ENCODE data around the gene IL1RAPL2.
"Not testable (repeated sequence)": the region's sequence is repeated elsewhere in the genome, so short reads cannot be mapped to it uniquely, and the experiment has no call there.

IL1RAPL2 gene

DNA sequence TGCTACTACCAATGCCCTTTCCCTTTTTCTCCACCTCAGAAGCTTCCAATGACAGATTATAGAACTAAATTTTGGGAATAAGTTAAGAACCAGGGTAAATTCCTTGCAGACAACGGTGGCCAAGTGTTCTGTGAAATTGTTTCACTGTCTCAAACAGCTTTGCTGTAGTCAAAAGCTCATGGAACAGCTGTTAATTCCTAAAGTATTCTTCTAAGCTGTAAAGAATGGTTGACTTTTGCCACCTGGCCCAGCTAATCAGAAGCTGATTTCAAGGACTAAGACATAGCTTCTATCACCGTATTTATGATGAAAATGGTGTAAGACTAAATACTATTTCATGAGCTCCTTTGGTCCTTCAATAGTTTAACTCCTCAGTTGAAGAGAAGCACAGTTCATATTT lies 297.5 kb downstream of the IL1RAPL2 start:
- no peak for DNase-seq

- no peak for DNase-seq
Measured at GRCh38 chrX:104864296-104864695, 298.3 kb downstream of the IL1RAPL2 start.

DNA sequence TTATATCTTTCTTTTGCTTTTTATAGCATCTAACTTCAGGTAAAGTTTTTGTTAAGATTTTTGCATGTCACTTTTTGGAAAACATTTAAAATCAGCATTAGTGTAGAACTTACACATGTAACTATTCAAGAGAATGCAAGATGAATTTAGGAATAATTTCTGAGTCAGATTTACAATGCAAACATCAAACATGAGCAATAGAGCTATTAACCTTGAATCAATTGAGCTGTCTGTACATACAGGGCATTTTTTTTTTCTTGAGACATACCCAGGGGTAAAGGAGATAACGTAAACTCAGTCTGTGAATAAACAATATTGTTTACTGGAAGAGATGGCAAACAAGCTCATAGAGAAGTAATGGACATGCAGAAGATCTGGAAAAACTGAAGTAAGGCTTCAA lies 311.5 kb downstream of the IL1RAPL2 start:
- no peak for DNase-seq

- DNase-seq, result no peak
Measured at GRCh38 chrX:104902070-104902469, 336.1 kb downstream of the IL1RAPL2 start.

DNA sequence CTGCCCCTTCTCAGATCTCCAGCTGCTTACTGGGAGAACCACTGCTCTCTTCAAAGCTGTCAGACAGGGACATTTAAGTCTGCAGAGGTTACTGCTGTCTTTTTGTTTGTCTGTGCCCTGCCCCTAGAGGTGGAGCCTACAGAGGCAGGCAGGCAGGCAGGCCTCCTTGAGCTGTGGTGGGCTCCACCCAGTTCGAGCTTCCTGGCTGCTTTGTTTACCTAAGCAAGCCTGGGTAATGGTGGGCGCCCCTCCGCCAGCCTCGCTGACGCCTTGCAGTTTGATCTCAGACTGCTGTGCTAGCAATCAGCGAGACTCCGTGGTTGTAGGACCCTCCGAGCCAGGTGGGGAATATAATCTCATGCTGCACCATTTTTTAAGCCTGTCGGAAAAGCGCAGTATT lies 343.7 kb downstream of the IL1RAPL2 start:
- not testable (repeated sequence) for DNase-seq

DNA sequence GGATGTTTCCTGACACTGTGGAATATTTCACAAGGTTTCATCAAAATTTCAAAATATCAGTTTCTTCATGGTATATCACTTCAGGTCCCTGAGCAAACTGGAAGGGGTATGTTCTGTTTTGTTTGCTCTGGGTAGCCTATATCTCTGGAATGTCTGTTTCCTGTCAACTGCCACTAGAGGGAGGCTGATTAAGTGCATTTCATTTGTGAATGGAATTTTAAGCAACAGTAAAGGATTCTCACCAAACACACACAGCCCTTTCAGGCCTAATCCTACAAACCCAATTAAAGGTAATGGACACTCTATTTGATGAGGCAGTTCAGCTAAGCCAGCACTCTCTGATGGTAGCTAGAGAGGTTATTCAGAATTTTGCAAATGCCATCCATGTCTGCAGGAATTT lies 347.3 kb downstream of the IL1RAPL2 start:
- DNase-seq, result no peak

DNA sequence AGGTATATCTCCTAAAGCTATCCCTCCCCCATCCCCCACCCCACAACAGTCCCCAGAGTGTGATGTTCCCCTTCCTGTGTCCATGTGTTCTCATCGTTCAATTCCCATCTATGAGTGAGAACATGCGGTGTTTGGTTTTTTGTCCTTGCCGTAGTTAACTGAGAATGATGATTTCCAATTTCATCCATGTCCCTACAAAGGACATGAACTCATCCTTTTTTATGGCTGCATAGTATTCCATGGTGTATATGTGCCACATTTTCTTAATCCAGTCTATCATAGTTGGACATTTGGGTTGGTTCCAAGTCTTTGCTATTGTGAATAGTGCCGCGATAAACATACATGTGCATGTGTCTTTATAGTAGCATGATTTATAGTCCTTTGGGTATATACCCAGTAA lies 348.7 kb downstream of the IL1RAPL2 start:
- DNase-seq, result not testable (repeated sequence)

GRCh38 chrX:104918122-104918521 lies 352.1 kb downstream of the IL1RAPL2 start:
- DNase-seq, result no peak

DNA sequence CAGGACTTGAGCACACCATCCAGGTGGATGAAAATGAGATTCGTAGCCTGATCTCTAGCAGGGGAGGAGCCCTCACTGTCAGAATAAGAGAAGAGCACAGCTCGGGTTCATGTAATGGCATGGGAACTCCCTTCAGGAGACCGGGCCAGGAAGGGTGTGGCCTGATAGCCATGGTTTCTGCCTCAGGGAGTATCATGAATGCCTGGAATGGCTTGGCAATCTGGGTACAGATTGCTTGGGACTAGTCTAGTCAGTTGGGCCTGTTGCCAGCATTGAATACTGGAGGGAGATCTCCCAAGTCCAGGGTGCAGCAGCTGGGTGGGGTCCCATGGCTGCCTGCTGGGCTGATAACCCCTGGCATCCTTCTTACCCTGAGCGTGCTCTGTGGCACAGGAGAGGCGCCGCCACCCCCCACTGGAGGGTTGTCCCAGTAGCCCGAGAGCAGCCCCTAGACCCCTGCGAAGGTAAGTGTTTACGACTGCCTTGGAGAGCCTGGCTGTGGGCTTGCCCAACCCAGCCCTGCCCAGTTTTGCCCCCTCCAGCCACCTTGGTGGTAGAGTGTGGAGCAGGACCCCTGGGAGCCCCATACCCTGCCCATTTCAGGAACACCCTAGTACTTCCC lies 355.7 kb downstream of the IL1RAPL2 start:
- no peak for DNase-seq

GRCh38 chrX:104922206-104922621 lies 356.2 kb downstream of the IL1RAPL2 start:
- peak; percentile 61 for DNase-seq

GRCh38 chrX:104929324-104929723 lies 363.3 kb downstream of the IL1RAPL2 start:
- DNase-seq, result no peak

- no peak for DNase-seq
Measured at GRCh38 chrX:104935581-104935980, 369.6 kb downstream of the IL1RAPL2 start.

DNA sequence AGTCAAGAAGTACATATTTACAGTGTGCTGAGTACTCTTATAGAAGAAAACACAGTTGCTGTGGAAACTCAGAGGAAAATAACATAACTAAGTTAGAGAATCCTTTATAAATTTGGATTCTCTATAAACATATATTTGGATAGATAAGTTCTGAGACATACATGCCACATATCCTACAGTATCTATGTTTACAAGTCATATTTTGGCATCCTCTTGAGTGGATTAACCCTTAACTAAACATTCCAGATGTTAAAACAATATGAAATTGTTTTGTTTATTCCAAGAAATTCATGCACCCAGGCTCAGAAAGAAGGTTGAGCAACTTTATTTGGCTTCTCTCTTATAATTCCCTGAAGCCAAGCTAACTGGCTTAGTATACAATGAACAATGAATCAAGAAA lies 387.3 kb downstream of the IL1RAPL2 start:
- no peak for DNase-seq

- no peak for DNase-seq
Measured at GRCh38 chrX:104961926-104962325, 395.9 kb downstream of the IL1RAPL2 start.

- no peak for DNase-seq
Measured at GRCh38 chrX:104968241-104968640, 402.2 kb downstream of the IL1RAPL2 start.

GRCh38 chrX:104972737-104973136 lies 406.7 kb downstream of the IL1RAPL2 start:
- no peak for DNase-seq

DNA sequence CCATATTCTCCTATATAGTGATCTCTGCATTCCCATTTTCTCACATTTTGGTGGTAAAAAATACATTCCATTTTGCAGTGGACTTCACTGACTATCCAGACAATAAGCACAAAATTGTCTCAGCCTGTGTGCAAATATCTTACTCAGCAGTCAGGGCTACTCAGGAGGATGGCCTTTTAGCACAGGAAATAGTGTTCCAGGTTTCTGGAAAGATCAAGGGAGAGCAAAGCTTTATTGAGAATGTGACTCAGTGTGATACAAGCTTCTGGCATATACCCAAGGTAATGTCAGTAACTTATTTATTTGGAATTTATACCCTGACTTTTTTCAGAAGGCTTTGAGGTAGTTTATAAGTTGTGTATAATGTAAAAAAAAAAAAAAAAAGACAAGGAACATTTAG lies 421.1 kb downstream of the IL1RAPL2 start:
- DNase-seq, result no peak

GRCh38 chrX:104988038-104988437 lies 422.0 kb downstream of the IL1RAPL2 start:
- DNase-seq, result no peak

- no peak for DNase-seq
Measured at GRCh38 chrX:104995546-104995945, 429.5 kb downstream of the IL1RAPL2 start.

GRCh38 chrX:105006103-105006502 lies 440.1 kb downstream of the IL1RAPL2 start:
- DNase-seq, result no peak

- DNase-seq, result no peak
Measured at GRCh38 chrX:105006996-105007395, 441.0 kb downstream of the IL1RAPL2 start.

DNA sequence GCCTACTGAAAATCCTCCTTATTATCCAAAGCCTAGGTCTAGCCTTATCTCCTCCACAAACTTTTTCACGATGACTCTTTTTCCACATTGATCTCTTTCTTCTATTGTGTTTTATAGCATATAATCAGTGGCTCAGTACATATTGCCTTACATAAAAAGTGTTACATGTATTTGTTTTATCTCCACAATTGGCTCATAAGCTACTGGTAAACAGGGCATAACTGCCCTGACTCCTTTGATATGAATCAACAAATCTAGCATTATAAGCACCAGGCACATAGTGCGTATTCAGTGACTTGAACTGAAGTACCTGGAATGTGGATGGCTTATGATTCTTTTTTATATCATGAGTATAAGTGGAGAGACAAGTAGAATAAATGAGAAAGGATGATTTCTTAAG lies 447.7 kb downstream of the IL1RAPL2 start:
- no peak for DNase-seq

- no peak for DNase-seq
Measured at GRCh38 chrX:105017641-105018040, 451.6 kb downstream of the IL1RAPL2 start.

DNA sequence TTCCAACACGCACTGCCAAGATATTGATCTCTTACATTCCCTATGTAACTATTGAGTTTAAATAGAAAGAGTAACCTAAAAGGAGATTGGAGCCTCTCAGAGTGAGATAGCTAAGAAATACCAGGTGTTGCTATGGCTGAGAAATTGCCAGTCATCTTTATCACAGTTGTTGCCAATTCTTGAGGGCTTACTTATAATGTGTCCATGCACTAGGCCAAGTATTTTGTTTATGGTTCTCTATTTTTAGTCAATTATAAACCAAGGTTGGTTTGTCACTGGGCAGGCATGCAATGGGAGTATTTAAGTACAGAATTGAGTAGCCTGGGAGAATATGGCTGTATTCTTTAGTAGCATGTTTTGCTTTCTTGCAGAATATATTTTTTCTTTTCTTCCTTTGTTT lies 452.9 kb downstream of the IL1RAPL2 start:
- DNase-seq, result no peak

- not testable (repeated sequence) for DNase-seq
Measured at GRCh38 chrX:105028962-105029361, 463.0 kb downstream of the IL1RAPL2 start.
